ENCODE results near the gene PROC. TPM values are rescaled to one million over a fixed set of nuclear protein-coding genes. Genes with fewer than 3 reads are reported as not detected.
"Not testable (repeated sequence)": the region's sequence is repeated elsewhere in the genome, so short reads cannot be mapped to it uniquely, and the experiment has no call there.

Gene PROC
- total RNA-seq, 1 experiment from 2014 or later: 0.59 TPM

DNA sequence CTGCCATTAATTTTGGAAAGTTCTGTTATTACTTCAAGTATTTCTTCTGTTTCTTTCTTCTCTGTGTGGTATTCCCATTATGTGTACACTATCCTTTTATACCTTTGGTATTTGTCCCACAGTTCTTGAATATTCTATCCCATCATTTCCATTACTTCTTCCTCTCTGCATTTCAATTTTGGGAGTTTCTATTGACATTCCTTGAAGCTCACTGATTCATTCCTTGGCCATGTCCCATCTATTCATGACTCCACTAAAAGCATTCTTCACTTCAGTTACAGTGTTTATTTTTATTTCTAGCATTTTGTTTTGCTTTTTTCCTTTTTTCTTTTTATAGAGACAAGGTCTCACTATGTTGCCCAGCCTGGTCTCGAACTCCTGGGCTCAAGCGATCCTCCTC is 30.3 kb downstream of the PROC start:
- Mint-ChIP-seq H3K27me3 (ENCODE audit: unreplicated experiment) (no peaks in the 10 kb centered on the region), H3K9me3 (ENCODE audit: low read depth, unreplicated experiment) (peaks cover 5% of the 10 kb centered on the region), H3K27ac (ENCODE audit: unreplicated experiment) (no peak overlapping the region), H3K4me1 (ENCODE audit: low read depth, unreplicated experiment) (peaks cover 5% of the 10 kb centered on the region), H3K4me3 (ENCODE audit: low read depth, unreplicated experiment) (no peak overlapping the region), H3K36me3 (ENCODE audit: insufficient read depth, unreplicated experiment) (no peaks in the 10 kb centered on the region)
- BruUV-seq (replicated peaks): no TSS peak
- CTCF ChIA-PET: no interaction called here
- TF ChIP-seq, protein P1, sequence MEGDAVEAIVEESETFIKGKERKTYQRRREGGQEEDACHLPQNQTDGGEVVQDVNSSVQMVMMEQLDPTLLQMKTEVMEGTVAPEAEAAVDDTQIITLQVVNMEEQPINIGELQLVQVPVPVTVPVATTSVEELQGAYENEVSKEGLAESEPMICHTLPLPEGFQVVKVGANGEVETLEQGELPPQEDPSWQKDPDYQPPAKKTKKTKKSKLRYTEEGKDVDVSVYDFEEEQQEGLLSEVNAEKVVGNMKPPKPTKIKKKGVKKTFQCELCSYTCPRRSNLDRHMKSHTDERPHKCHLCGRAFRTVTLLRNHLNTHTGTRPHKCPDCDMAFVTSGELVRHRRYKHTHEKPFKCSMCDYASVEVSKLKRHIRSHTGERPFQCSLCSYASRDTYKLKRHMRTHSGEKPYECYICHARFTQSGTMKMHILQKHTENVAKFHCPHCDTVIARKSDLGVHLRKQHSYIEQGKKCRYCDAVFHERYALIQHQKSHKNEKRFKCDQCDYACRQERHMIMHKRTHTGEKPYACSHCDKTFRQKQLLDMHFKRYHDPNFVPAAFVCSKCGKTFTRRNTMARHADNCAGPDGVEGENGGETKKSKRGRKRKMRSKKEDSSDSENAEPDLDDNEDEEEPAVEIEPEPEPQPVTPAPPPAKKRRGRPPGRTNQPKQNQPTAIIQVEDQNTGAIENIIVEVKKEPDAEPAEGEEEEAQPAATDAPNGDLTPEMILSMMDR (IDR thresholded peaks at IDR 0.05; ENCODE audit: unreplicated experiment): no peak
- intact Hi-C loops (cut with micrococcal nuclease; ENCODE audit: unreplicated experiment): no loop called here
- no peak for DNase-seq

DNA sequence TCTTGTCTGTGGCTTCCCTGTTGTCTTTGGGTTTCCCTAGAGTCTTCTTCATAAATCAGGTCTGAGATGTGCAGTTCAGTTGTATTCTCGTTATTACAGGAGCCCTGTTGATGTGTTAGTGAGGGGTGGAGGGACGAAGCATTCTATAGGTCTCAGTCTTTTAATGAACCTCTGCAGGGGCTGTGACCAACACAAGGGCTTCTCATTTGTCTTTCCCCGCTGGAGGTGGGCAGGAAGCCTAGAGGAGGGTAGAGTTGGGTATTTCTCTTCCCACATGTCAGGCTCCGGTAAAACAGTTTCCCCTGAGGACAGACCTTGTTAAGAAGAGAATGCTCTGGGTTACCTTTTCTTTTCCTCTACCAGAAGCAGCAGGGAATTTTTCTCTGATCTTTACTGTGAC is 31.2 kb downstream of the PROC start:
- CTCF ChIA-PET: no interaction called here

DNA sequence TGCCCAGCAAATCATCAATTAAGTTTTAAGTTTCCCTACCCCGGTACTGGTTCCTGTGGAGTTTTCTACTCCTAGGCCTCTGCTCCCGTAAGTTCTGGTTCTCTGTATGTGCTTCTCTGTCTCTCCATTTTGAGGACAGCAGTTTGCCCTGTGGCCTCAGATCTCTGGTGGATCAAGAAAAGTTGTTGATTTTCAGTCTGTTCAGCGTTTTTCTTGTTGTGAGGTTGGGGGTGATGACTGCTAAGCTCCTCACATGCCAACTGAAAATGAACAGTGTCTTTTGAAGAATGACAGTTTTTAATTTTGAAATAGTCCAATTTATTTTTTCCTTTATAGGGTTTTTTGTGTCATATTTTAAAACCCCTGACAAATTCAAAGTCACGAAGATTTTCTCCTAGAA is 31.7 kb downstream of the PROC start:
- H3K27ac Mint-ChIP-seq (ENCODE audit: unreplicated experiment): no peak overlapping the region
- CTCF ChIA-PET: no interaction called here

More for the DNA sequence above, 31.2 kb downstream of the PROC start:
- Mint-ChIP-seq H3K4me3 (ENCODE audit: low read depth, unreplicated experiment) (no peak overlapping the region), H3K27ac (ENCODE audit: unreplicated experiment) (no peak overlapping the region), H3K4me1 (ENCODE audit: low read depth, unreplicated experiment) (peaks cover 9% of the 10 kb centered on the region), H3K27me3 (ENCODE audit: unreplicated experiment) (no peaks in the 10 kb centered on the region), H3K36me3 (ENCODE audit: insufficient read depth, unreplicated experiment) (no peaks in the 10 kb centered on the region), H3K9me3 (ENCODE audit: low read depth, unreplicated experiment) (peaks cover 2% of the 10 kb centered on the region)
- intact Hi-C loops (cut with micrococcal nuclease; ENCODE audit: unreplicated experiment): no loop called here
- TF ChIP-seq, protein P1 (IDR thresholded peaks at IDR 0.05; ENCODE audit: unreplicated experiment): no peak
- DNase-seq: no peak
- BruUV-seq (replicated peaks): no TSS peak

DNA sequence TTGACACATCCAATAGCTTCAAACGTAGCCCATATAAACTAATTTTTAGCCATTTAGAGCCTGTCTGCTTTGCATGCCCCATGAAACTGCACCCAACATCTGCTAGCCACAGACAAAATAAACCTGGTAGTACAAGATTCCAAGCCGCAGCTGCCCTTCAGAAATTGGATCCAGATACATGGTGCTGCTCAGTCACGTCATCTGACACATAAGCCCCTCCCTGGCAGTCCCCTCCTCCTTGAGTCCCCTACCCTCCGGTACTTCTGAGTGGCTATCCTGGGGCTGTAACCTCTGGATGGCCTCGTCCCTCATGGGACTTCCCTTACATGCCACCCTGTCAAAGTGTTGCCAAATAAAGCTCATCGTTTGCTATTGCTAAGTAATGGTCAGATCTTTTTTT is 33.8 kb downstream of the PROC start:
- Mint-ChIP-seq H3K27me3 (ENCODE audit: unreplicated experiment) (no peaks in the 10 kb centered on the region), H3K36me3 (ENCODE audit: insufficient read depth, unreplicated experiment) (peaks cover 5% of the 10 kb centered on the region), H3K9me3 (ENCODE audit: low read depth, unreplicated experiment) (no peaks in the 10 kb centered on the region), H3K27ac (ENCODE audit: unreplicated experiment) (no peak overlapping the region), H3K4me3 (ENCODE audit: low read depth, unreplicated experiment) (no peak overlapping the region), H3K4me1 (ENCODE audit: low read depth, unreplicated experiment) (peaks cover 23% of the 10 kb centered on the region)
- TF ChIP-seq, protein P1 (IDR thresholded peaks at IDR 0.05; ENCODE audit: unreplicated experiment): no peak
- BruUV-seq (replicated peaks): no TSS peak
- intact Hi-C loops (cut with micrococcal nuclease; ENCODE audit: unreplicated experiment): no loop called here
- CTCF ChIA-PET: no interaction called here
- no peak for DNase-seq

More for the DNA sequence above, 31.7 kb downstream of the PROC start:
- DNase-seq: no peak
- TF ChIP-seq, protein P1 (IDR thresholded peaks at IDR 0.05; ENCODE audit: unreplicated experiment): no peak
- intact Hi-C loops (cut with micrococcal nuclease; ENCODE audit: unreplicated experiment): no loop called here
- Mint-ChIP-seq H3K4me1 (ENCODE audit: low read depth, unreplicated experiment) (peaks cover 9% of the 10 kb centered on the region), H3K36me3 (ENCODE audit: insufficient read depth, unreplicated experiment) (no peaks in the 10 kb centered on the region), H3K9me3 (ENCODE audit: low read depth, unreplicated experiment) (peaks cover 2% of the 10 kb centered on the region), H3K4me3 (ENCODE audit: low read depth, unreplicated experiment) (no peak overlapping the region), H3K27me3 (ENCODE audit: unreplicated experiment) (no peaks in the 10 kb centered on the region)
- BruUV-seq (replicated peaks): no TSS peak

DNA sequence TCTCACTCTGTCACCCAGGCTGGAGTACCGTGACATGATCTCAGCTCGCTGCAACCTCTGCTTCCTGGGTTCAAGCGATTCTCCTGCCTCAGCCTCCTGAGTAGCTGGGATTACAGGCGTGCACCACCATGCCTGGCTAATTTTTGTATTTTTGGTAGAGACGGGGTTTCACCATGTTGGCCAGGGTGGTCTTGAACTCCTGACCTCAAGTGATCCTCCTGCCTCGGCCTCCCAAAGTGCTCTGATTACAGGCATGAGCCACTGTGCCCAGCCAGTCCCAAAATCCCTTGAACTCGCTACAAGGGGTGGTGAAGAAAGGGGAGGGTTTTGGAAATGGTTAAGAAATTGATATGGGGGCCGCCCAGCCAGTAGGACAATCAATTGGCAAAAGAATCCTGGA is 34.2 kb downstream of the PROC start:
- intact Hi-C loops (cut with micrococcal nuclease; ENCODE audit: unreplicated experiment); CTCF ChIA-PET: not testable (repeated sequence)

More for the DNA sequence above, 34.2 kb downstream of the PROC start:
- not testable (repeated sequence) for BruUV-seq (replicated peaks); H3K27me3 Mint-ChIP-seq (ENCODE audit: unreplicated experiment); DNase-seq; H3K36me3 Mint-ChIP-seq (ENCODE audit: insufficient read depth, unreplicated experiment); H3K4me3 Mint-ChIP-seq (ENCODE audit: low read depth, unreplicated experiment); H3K9me3 Mint-ChIP-seq (ENCODE audit: low read depth, unreplicated experiment); H3K27ac Mint-ChIP-seq (ENCODE audit: unreplicated experiment)
- peaks cover 23% of the 10 kb centered on the region for H3K4me1 Mint-ChIP-seq (ENCODE audit: low read depth, unreplicated experiment)

Measured in Calu3 (cell line).